GM10847 (cell line): ENCODE data around the gene USP19.

Experiments
- POLR2A ChIP-seq: IDR thresholded peaks from 2 replicates; pipeline ENCODE4 v1.6.1; 2011; ENCODE audit not compliant: insufficient read length; ENCODE audit errors: extremely low read depth

The USP19 gene

DNA sequence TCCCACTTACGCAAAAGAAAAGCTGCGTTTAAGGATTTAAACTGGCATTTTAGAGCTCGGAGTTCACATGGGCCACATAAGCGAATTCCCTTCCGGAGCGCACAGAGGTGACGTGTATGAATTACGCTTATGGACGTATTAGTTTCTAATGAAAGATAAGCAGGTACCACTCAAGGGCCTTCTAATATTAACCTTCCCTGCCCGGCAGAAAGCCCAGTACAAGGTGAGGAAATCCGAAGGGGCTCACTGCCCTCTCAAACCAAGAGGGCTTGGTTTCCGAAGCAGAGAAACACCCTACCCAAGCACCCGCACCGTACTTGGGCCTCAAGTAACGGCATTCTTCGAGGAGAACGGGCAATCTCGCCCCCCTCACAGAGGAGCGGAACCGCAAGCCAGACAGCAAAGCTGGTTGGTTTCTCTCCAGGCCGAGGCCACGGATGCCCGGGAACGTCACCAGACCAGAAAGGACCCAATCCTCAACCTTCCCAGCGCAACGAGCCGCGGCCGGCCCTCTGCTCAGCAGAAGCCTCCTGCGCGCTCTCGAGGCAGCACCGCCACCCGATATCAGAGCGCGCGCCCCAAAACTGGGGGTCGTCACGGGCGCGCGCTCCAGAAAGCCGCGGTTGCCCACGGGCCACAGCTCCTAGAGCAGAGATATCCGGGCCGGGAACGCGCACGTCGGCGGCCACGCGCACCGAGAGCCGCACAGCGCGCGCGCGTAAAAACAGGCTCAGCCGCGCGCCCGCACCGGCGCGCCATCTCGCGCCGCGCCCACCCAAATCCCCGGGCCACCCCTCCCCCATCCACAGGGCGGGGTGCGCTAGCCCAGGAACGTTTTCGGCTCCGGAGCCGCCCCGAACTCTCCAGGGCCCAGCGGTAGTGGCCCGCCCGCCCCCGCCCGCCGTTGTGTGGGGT is 27.4 kb downstream of the USP19 start:
- TF ChIP-seq POLR2A, result no peak

DNA sequence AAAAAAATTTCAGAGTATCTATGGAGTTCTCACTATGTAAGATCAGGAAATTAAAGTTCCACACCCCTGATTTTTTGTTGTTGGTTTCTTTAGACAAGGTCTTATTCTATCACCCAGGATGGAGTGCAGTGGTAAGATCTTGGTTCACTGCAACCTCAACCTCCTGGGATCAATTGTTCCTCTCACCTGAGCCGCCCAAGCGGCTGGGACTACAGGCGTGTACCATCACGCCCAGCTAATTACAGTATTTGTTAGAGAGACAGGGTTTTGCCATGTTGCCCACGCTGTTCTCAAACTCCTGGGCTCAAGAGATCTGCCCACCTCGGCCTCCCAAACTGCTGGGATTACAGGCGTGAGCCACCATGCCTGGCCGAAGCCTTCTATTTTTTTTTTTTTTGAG is 39.2 kb downstream of the USP19 start:
- TF ChIP-seq POLR2A, result no peak

DNA sequence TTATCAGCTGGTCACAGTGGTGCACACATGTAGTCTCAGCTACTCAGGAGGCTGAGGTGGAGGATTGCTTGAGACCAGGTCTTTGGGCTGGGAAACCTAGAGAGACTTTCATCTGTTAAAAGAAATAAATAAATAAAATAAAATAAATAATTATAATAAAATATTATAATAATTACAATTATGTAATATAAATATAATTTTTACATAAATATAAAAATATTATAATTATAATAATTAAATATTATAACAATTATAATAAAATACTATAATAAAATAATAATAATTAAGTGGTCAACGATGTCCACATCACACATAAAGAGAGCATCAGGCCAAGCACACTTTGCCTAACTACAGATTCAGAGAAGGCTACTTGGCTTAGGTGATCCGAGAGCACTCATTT is 41.4 kb downstream of the USP19 start:
- TF ChIP-seq POLR2A, result no peak

DNA sequence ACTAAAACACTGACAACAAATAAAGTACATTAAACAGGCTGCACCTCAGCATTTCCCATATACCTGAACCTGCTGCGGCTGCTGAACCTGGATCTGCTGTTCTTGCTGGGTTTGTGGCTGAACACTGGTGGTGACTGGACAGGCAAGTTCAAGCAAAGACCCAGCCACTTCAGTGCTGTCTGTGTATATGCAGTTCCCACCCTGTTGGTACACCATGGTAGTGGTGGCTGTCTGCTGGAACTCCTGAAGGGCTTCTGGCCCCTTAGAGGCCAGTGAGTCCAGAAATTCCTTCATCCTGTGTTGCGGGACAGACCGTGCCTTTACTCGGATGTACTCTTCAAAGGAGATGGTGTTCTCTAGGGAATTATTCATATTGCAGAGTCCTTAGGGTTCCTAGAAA is 44.0 kb downstream of the USP19 start:
- no peak for TF ChIP-seq POLR2A

DNA sequence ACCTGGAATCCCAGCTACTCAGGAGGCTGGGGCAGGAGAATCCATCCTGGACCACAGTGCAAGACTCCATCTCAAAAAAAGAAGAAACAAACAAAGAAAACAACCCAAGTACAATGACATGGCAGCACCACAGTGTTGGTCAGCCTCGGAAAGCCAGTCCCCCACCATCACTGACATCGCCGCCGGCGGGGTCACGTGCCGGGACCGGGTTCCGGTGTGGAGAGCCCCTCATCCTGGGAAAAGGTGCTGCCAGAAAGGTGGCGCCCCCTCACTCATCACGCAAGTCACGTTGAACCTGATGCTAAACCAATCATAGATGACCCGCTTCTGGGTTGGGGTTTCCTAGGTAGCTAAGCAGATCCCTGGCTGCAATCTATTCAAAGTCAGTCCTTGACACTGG is 44.5 kb downstream of the USP19 start:
- no peak for TF ChIP-seq POLR2A
